ENCODE results near the gene EEPD1. TPM values are rescaled to one million over a fixed set of nuclear protein-coding genes. Genes with fewer than 3 reads are reported as not detected.

EEPD1 gene
- total RNA-seq, 1 donor = 9.0 TPM

DNA sequence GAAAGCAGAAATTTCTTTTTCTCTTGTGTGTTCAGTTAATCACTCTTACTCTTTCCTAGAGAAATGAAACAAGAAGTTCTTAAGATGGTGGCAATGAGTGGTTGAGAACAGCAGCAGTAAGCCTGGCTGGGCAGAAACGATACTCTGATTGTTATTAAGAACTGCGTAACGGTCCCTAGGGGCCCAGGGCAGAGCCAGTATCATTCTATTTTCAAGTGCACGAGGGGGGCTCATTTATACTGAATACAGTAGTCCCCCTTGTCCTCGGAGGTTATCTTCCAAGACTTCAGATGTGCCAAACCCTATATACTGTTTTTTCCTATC, 64.9 kb downstream of the EEPD1 start:
- Histone ChIP-seq H3K79me2 (ENCODE audit: insufficient read depth, low read length) (no peaks in the 10 kb centered on the region), H3K4me2 (ENCODE audit: insufficient read depth, low read length) (no peak overlapping the region), H3K27me3 (ENCODE audit: insufficient read depth, low read length) (no peaks in the 10 kb centered on the region), H2AFZ (ENCODE audit: low read length) (no peak overlapping the region), H3K9me3 (ENCODE audit: low read depth, low read length) (no peaks in the 10 kb centered on the region), H3K4me1 (ENCODE audit: insufficient read depth, low read length) (peaks cover 7% of the 10 kb centered on the region), H4K20me1 (ENCODE audit: insufficient read depth, low read length) (no peaks in the 10 kb centered on the region), H3K27ac (ENCODE audit: low read depth, low read length) (no peak overlapping the region), H3K4me3 (ENCODE audit: insufficient read depth, low read length) (no peak overlapping the region), H3K36me3 (ENCODE audit: insufficient read depth, low read length) (no peaks in the 10 kb centered on the region)
- DNase-seq (ENCODE audit: insufficient read length, low spot score, missing footprints) = no peak
- TF ChIP-seq, protein P1, sequence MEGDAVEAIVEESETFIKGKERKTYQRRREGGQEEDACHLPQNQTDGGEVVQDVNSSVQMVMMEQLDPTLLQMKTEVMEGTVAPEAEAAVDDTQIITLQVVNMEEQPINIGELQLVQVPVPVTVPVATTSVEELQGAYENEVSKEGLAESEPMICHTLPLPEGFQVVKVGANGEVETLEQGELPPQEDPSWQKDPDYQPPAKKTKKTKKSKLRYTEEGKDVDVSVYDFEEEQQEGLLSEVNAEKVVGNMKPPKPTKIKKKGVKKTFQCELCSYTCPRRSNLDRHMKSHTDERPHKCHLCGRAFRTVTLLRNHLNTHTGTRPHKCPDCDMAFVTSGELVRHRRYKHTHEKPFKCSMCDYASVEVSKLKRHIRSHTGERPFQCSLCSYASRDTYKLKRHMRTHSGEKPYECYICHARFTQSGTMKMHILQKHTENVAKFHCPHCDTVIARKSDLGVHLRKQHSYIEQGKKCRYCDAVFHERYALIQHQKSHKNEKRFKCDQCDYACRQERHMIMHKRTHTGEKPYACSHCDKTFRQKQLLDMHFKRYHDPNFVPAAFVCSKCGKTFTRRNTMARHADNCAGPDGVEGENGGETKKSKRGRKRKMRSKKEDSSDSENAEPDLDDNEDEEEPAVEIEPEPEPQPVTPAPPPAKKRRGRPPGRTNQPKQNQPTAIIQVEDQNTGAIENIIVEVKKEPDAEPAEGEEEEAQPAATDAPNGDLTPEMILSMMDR (IDR thresholded peaks at IDR 0.05; ENCODE audit: extremely low read depth, low read depth, low read length) = no peak

- TF ChIP-seq, protein P1 (IDR thresholded peaks at IDR 0.05; ENCODE audit: extremely low read depth, low read depth, low read length) = no peak
- no peak for DNase-seq (ENCODE audit: insufficient read length, low spot score, missing footprints)
- Histone ChIP-seq H2AFZ (ENCODE audit: low read length) (no peak overlapping the region), H3K79me2 (ENCODE audit: insufficient read depth, low read length) (no peaks in the 10 kb centered on the region), H3K9me3 (ENCODE audit: low read depth, low read length) (no peaks in the 10 kb centered on the region), H3K4me2 (ENCODE audit: insufficient read depth, low read length) (no peak overlapping the region), H3K4me1 (ENCODE audit: insufficient read depth, low read length) (peaks cover 7% of the 10 kb centered on the region), H3K36me3 (ENCODE audit: insufficient read depth, low read length) (no peaks in the 10 kb centered on the region), H4K20me1 (ENCODE audit: insufficient read depth, low read length) (no peaks in the 10 kb centered on the region), H3K4me3 (ENCODE audit: insufficient read depth, low read length) (no peak overlapping the region), H3K27me3 (ENCODE audit: insufficient read depth, low read length) (no peaks in the 10 kb centered on the region), H3K27ac (ENCODE audit: low read depth, low read length) (no peak overlapping the region)
Measured at GRCh38 chr7:36219429-36219828, 66.4 kb downstream of the EEPD1 start.

GRCh38 chr7:36223851-36224250, 70.8 kb downstream of the EEPD1 start:
- no peaks in the 10 kb centered on the region for H3K9me3 ChIP-seq (ENCODE audit: low read depth, low read length)
- H3K36me3 ChIP-seq (ENCODE audit: insufficient read depth, low read length) = no peaks in the 10 kb centered on the region
- no peaks in the 10 kb centered on the region for H4K20me1 ChIP-seq (ENCODE audit: insufficient read depth, low read length)
- no peak overlapping the region for H3K4me3 ChIP-seq (ENCODE audit: insufficient read depth, low read length)
- DNase-seq (ENCODE audit: insufficient read length, low spot score, missing footprints) = no peak
- no peak overlapping the region for H3K4me2 ChIP-seq (ENCODE audit: insufficient read depth, low read length)
- TF ChIP-seq, protein P1 (IDR thresholded peaks at IDR 0.05; ENCODE audit: extremely low read depth, low read depth, low read length) = no peak
- H2AFZ ChIP-seq (ENCODE audit: low read length) = no peak overlapping the region
- H3K27me3 ChIP-seq (ENCODE audit: insufficient read depth, low read length) = no peaks in the 10 kb centered on the region
- no peak overlapping the region for H3K27ac ChIP-seq (ENCODE audit: low read depth, low read length)
- no peaks in the 10 kb centered on the region for H3K79me2 ChIP-seq (ENCODE audit: insufficient read depth, low read length)
- H3K4me1 ChIP-seq (ENCODE audit: insufficient read depth, low read length) = no peaks in the 10 kb centered on the region

DNA sequence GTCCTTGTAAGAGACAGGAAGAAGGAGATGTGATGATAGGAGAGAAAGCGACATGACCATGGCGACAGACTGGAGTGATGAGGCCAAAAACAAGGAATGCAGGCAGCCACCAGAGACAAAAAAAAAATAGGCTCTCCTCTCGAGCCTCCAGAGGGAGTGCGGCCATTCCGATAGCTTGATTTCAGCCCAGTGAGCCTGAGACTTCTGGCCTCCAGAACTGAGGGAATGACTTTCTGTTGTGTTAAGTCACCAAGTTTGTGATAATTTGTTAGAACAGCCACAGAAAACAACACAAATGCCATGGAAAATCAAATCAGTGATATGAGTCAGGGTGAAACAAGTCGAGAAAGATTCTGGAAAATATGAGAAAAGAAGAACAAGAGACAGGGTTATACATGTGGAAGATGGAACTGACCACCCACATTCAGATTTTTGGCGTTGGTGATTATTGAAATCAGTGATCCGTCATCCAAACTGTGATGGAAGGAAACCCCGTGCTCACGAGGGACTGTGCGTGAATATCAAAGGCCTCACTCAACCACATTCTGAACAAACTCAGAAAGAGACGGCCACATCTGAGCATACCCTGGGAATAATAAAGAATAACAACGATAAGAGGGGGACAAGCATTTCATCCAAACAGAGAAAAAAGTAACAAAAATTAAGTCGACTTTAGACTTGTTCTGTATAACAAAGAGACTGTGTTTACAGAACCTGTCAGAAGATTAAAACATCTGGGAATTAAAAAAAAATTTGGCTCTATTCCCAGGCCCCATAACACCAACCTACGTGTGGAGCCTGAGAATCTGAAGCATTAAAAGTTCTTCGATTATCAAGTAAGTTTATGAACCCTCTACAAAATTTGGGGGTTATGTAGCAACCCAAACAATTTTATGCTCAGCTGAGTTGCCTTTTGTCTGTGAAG, 72.1 kb downstream of the EEPD1 start:
- Histone ChIP-seq H3K36me3 (ENCODE audit: insufficient read depth, low read length) (no peaks in the 10 kb centered on the region), H3K27ac (ENCODE audit: low read depth, low read length) (no peak overlapping the region), H3K4me2 (ENCODE audit: insufficient read depth, low read length) (no peak overlapping the region), H2AFZ (ENCODE audit: low read length) (no peak overlapping the region), H3K9me3 (ENCODE audit: low read depth, low read length) (no peaks in the 10 kb centered on the region), H3K4me3 (ENCODE audit: insufficient read depth, low read length) (no peak overlapping the region), H3K27me3 (ENCODE audit: insufficient read depth, low read length) (no peaks in the 10 kb centered on the region), H3K4me1 (ENCODE audit: insufficient read depth, low read length) (no peaks in the 10 kb centered on the region), H3K79me2 (ENCODE audit: insufficient read depth, low read length) (no peaks in the 10 kb centered on the region), H4K20me1 (ENCODE audit: insufficient read depth, low read length) (no peaks in the 10 kb centered on the region)
- no peak for DNase-seq (ENCODE audit: insufficient read length, low spot score, missing footprints)
- TF ChIP-seq, protein P1 (IDR thresholded peaks at IDR 0.05; ENCODE audit: extremely low read depth, low read depth, low read length) = no peak
